GM12892 (cell line): ENCODE measurements around the gene TMEM235.

Source experiments
- POLR2A ChIP-seq: IDR thresholded peaks from 2 replicates; pipeline ENCODE4 v1.6.1; 2011; ENCODE audit warnings: low read depth, low read length, control low read depth
- TAF1 ChIP-seq: IDR thresholded peaks from 2 replicates; pipeline ENCODE4 v1.6.1; 2011; ENCODE audit warnings: low read depth, mild to moderate bottlenecking, control low read depth, low read length, borderline replicate concordance

DNA sequence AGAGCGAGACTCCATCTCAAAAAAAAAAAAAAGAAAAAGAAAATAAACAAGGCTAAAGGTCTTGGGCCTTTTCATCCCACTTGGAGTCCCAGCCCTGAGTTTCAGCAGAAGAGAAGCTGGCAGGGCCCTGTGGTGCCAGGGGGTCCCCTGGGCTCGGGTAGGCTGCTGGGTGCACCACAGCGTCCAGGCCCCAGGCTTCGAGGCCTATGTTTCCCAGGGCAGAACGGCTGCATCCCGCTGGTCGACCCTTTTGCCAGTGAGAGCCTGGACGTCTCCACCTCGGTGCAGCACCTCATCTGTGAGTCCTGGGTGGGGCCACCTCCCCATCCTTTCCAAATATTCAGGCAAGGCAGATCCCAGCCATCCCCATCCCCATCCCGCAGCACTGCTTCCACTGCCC is 2.2 kb downstream of the TMEM235 start:
- TF ChIP-seq TAF1 (no peak), POLR2A (no peak)
